HG03439 (cell line): ENCODE results near the gene DRC7.
"Not testable (repeated sequence)": the region's sequence is repeated elsewhere in the genome, so short reads cannot be mapped to it uniquely, and the experiment has no call there.

Experiments
- ATAC-seq: cut with Tn5 transposase; IDR thresholded peaks from one replicate; pipeline ENCODE4 v1.9.1; 2021; ENCODE audit warnings: mild to moderate bottlenecking, moderate library complexity; ENCODE audit not compliant: unreplicated experiment

Gene DRC7

DNA sequence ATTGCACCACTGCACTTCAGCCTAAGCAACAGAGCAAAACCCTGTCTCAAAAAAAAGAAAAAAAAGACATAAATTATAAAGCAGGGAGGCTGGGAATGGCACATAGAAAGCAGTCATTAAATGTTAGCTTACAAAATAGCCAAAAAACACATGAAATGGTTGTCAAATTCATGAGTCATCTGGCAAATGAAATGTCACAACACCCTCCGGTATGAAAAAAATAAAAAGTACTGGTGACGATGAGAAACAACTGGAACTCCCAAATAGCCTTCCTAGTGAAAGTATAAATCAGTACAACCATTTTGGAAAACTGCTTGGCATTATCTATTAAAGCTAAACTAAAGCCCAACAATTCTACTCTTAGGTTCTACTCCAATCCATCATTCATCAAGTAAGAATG lies 37.4 kb downstream of the DRC7 start:
- no peak for ATAC-seq

DNA sequence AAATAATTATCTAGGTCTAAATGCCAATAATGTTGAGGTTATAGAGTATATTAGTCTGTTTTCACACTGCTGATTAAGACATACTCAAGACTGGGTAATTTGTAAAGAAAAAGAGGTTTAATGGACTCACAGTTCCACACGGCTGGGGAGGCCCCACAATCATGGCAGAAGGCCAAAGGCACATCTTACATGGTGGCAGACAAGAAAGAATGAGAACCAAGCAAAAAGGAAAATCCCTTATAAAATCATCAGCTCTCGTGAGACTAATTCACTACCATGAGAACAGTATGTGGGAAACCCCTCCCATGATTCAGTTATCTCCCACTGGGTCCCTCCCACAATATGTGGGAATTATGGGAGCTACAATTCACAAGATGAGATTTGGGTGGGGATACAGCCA lies 38.1 kb downstream of the DRC7 start:
- no peak for ATAC-seq

DNA sequence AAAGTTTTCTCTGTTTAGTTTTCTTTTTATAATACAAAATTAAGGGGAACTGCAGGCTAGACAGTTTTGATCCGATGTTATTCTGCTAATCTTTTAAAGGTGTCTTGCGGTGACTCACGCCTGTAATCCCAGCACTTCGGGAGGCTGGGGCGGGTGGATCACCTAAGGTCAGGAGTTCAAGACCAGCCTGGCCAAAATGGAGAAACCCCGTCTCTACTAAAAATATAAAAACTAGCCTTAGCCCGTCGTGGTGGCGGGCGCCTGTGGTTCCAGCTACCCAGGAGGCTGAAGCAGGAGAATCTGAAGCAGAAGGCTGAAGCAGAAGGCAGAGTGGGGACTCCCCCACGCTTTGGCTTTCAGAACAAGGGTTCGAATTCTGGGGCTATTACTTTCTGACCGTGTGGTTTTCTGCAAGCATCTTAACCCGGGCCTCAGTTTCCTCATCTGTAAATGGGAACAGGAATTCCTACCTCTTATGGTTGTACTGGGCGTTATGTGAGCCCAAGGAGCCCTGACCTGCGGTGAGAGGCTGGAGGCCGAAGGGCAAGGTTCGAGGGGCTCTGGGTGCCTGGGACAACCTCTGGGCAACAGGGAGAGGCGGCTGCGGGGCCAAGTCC lies 39.8 kb downstream of the DRC7 start:
- ATAC-seq, result no peak

DNA sequence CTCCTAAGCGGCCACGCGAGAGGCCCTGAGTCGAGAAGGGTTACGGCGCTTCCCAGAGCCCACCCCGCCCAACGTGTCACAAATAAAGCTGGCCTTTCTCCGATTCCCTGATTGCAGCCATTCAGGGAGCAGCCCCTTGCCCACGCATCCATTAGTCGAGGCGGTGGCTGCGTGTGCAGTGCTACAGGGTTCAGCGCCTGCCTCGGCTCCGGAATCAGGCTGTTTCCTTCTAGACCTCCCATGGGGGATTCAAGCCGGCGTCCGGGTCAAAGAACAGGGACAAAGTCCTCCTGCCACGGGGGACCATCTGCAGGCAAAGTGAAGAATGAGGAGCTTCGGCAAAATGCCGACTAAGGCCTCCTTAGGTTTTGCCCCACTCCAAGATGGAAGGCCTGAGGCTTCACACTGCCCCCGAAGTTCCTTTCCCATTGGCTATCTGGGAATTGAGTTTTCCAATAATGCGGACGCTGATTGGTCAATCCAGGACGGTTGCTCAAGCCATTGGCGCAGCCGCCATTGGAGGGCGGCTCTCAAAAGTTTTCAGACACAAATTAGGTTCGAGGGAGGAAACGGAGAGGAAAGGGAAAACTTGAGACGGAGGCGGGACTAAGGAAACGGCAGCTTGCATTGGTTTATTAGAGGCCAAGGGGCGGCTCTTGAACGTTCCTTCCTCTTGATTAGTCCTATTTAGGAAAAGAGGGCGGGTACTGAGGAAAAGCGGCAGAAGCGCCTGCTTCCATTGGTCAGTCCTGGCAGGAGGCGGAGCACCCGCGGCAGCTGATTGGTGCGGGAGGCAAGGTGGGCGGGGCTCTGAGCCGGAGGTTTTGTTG lies 40.5 kb downstream of the DRC7 start:
- ATAC-seq, result peak; percentile 90

DNA sequence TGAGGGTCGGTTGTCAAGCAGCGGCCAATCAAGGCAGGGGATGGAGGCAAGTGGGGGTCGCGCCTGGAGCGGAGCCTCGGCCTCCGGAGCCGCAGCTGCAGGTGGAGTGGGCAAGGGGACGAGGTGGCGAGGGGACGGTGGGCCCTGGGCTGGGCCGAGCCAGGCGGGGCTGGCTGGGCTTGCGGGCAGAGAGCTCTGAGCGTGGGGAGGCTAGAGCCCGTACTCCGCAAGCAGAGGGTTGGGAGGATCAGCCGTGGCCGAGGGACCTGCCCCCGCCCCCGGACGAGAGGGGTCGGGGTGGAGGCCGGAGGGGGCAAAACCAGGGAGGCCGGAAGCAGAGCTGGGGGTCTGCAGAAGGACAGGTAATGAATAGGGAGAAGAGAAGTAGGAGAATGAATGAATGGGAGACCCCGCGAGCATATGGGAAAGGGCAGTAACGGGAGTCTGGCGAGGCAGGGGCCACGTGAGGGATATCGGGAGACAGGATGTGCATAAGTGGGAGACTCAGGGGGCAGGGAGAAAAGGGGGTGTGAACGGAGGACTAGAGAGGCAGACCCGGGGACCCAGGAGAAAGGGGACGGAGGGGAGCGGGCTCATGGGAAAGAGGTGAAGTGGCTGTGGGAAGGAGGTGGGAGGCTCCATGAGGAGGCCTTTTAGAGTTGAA lies 41.3 kb downstream of the DRC7 start, which contains the start of gene KATNB1:
Gene KATNB1 (plus strand): TSS at position 16 of the 664 bp plus-strand sequence. CDS start 1,474 bp downstream, outside the sequence.
- ATAC-seq, result no peak

DNA sequence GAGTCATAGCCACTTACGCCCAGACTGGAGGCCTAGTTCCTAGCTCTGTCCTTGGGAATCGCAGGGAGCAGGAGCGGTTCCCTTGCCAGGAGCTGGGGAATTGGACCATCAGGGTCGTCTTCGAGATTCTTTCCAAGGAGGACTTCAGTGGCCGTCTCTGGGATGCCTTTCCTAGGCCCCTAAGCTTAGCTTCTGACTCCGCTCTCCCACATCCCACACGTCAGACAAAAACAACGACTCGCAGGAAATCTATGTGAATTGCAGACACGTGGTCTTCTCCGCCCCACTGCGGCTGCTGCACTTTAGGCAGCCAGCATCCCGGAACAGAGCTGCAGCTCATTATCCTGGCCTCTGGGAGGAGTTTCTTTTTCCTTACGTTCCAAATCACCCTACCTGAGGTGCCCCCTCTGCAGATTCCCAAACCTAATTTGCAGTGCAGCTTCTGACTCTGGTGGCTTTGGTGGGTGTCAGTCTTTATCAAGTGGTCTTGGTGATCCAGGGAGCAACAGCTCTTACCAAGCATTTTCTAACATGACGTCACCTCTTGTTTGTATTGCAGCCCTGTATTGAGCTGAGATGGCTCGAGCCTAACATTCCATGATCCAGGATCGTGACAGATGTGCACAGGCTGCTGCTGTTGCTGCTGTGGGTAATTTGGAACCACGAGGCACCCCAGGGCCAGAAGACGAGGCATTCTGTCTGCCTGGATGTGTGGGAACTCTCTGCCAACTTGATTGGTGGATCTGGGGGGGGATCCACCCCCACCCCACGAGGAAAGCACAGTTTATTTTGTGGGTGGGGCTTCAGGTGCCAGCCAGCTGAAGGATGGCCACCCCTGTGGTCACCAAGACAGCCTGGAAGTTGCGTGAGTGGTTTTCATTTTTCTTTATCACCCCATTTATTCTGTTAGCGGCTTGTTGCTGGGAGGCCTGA lies 42.1 kb downstream of the DRC7 start:
- ATAC-seq, result no peak

DNA sequence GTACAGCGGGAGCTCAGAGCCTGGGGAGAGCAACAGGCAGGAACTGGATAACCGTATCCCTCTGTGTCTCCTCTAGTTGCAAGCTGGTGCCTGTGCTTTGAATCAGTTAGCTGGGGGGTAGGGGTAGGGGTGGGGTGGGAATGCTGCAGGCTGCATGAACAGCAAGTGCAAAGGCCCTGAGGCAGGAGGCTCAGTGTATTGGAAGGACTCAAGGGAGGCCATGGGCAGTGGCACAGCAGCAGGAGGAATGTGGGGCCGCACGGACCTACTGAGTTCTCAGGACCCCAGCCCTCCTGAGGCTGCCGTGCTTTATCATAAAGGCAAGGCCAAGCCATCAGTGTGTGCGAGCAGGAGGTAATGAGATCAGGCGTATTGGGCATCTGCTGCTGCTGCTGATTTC lies 44.2 kb downstream of the DRC7 start:
- no peak for ATAC-seq

DNA sequence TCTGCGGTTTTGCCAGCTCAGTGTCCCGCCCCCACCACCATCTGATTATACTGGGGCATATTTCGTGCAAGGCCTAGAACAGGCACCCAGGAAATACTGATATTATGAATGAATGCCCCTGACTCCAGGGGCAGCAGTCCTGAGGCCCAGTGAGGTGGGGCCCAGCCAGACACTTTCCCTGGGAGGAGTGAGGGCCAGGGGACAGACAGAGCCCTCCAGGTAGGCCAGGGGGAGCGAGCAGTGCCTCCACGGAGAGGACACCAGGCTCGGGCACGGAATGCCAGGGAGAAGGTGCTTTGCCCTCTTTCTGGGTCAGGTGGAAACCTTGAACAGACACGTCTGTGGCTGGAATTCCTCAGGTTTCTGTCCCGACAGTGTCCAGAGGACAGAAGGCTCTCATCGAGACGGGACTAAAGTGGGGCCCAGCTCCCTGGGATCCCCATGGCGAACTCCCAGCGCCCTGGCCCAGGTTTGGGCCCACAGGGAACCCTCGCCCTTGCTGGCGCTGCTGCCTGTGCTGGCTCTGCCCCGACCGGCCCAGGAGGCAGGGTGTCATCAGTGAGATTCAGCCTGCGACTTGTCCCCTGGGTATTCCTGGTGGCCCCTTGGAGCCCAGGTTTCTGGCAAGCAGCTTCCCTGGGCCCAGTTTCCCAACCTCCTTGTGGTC lies 45.3 kb downstream of the DRC7 start:
- no peak for ATAC-seq

DNA sequence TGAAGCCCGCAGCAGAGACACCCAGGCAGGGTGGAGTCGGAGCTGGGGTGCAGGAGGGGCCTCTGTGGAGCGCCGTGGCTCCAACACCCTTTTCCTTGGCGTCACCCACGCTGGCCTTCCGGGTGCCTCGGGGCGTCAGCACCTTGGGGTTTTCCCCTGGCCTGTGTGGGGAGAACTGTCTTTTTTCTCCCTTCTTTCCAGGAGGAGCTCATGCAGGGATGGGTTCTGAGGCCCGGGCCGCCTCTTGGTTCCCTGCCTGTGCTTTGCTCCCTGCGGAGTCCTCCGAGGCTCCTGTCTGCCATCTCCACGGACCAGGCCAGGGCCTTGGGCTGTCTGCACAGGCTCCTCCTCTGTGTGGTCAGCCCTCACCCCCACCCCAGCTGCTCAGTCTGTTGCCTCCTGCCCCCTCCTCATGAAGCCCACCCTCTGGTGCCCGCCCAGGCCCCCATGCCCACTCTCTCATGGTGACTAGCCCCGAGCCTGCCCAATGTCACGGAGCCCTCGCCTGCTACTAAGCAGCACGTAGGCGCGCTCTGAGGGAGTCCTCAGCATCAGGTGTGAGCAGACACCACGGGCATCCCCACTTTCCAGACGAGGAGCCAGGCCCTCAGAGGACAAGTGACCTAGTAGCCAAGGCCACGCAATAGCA lies 45.9 kb downstream of the DRC7 start:
- ATAC-seq, result no peak

DNA sequence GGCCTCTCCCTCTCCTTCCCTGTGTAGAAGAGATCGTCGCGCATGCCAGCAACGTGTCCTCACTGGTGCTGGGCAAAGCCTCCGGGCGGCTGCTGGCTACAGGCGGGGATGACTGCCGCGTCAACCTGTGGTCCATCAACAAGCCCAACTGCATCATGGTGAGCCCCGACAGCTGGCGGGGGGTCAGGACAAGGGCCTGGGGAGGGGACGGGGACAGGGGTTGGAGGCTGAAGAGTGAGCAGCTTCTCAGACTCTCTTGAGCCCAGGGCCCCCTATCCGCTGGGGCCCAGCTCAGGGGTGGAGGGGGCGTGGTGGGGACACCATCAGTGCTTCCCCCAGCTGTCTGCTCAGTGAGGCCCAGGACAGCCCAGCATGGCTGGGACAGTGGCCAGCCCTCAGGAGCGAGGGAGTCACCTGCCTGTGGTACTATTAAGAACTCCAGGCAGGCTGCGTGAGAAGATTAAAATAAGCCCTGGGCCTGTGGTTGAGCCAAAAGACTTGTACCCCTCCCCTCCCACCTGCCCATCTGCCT lies 47.1 kb downstream of the DRC7 start:
- no peak for ATAC-seq

DNA sequence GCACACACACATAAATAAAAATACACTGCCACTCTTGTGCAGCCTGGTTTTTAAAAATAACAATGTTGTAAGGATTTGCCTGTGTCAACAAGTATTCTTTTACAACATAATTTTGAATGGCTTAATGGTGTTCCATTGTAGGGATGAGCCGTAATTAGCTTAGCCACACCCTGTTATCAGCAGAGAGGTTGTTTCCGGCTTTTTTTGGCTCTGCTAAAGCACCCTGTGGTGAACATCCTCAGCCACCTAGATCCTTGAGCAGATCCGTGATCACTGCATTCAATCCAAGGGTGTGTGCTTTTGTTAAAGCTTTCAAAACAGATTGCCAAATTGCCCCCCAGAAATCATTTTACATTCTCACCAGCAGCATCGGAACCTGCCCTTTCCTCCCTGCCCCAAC lies 47.9 kb downstream of the DRC7 start:
- ATAC-seq, result no peak

DNA sequence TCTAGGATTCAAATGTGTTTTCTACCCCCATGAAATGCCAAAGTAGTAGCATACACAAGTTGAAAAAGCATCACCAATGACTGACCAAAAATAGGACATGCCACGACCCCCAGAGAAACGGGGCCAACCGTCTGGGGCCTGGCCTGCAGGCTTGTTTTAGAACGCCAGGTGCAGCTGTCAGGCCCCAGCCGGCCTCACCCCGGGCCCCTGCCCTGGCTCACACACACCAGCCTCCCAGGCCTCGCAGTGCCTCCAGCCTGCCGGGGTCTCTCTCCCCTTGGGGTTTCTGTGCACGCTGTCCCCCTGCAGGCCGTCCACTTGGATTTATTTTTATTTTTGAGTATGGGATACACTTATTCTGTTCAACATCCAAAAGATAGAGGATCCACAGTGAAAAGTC lies 48.9 kb downstream of the DRC7 start:
- ATAC-seq, result no peak

DNA sequence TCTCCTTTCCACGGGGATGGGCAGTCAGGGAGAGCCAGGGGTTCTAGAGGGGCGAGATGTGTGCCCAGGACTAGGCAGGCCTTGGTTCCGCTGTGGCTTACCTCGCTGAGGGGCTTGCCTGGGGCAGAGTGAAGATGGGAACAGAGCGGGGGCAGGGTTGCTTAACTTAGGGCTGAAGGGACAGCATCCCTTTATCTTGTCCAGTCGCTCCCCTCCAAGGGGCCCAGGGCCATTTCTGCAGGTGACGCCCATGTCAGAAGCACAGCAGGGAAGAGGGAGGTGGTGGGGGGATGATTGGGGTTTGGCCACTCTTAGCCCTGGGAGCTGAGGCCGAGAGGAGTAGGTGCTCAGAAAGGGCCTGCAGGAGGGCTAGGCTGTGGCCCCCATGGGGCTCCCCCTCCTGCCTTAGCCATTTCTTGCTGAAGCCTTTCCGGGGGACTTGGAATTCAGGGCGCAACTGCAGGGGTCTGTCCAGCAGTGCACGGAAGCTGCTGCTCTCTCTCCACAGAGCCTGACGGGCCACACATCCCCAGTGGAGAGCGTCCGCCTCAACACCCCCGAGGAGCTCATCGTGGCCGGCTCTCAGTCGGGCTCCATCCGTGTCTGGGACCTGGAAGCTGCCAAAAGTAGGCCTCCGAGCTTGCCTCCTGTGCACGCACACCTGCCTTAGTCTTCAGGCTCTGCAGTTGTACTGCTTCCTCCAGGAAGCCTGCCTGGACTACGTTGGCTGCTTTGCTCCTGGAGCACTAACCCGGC lies 49.5 kb downstream of the DRC7 start:
- no peak for ATAC-seq

DNA sequence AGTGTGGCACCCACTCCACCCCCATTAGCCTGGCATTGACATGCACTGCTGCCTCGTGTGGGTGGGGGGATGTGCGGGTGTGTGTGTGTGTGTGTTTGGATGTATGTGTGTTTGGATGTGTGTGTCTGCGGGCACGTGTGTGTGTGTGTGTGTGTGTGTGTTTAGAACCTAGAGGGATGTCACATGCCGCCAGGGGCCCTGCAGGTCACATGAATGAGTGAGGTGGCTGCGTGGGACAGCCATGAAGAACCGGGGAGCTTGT lies 50.0 kb downstream of the DRC7 start:
- ATAC-seq, result no peak

DNA sequence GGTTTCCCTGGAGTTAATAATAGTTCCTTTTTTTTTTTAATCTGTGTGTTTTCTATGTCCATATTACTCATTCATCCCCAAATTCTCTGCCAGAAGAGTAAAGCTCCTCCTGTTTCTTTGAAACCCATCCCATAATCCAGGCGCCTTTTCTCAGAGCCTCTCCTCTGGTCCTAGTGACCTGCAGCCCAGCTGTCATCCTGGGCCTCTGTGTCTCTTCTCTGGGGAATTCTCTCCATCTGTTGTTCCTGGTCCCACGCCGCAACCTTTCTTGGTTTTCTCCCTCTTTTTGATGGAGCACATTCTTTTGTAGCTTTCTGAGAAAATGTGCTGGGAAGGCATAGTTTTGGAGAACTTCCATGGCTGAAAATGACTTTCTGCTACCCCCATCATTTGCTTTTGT lies 51.2 kb downstream of the DRC7 start:
- no peak for ATAC-seq

DNA sequence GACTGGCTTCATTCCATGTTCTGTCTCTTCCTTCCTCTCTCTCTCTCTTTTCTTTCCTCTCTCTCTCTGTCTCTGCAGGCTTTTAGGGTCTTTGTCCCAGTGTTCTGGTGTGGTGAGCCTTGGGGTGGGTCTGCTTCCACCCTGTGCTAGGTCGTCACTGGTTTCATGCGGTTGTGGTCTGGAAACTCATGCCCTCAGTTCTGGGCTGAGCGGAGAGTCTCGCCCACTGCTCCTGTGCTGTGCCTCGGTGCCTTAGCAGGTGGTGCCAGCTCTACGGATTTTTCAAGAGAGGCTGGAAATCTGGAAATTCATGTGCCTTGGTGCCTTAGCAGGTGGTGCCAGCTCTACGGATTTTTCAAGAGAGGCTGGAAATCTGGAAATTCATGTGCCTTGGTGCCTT lies 51.7 kb downstream of the DRC7 start:
- ATAC-seq, result not testable (repeated sequence)

DNA sequence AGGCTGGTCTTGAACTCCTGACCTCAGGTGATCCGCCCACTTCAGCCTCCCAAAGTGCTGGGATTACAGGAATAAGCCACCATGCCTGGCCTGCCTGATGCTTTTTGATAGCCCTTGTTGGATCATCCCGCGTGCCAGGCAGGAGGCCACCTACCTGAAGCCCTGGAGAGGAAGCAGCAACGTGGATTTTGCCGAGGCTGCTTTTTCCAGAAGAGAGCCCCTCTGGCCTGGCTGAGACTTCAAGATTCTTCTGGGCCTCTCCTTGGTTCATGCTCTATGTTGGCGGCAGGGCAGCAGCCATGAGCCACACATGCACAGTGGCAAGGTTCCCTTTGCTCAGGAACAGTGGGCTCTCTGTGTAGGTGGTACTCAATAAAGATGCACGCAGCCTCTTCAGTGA lies 52.5 kb downstream of the DRC7 start:
- ATAC-seq, result no peak

DNA sequence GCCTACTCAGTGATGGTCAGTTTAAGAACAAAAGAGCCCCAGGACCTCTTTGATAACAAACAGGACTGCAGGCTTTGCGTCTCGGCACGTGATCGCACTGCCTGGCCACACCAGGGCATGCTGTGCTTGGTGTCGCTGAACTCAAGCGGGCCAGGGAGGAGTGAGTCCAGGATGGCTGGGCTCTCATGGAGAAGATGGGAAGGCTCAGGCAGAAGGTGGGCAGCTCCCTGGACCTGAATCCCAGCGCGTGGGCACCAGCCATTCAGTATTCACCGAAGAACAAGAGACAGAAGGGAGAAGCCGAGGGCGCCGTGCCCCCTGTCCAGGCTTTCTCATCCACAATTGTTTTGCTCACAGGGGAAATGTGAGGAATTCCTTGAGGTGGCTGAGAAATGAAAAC lies 52.9 kb downstream of the DRC7 start:
- ATAC-seq, result no peak

DNA sequence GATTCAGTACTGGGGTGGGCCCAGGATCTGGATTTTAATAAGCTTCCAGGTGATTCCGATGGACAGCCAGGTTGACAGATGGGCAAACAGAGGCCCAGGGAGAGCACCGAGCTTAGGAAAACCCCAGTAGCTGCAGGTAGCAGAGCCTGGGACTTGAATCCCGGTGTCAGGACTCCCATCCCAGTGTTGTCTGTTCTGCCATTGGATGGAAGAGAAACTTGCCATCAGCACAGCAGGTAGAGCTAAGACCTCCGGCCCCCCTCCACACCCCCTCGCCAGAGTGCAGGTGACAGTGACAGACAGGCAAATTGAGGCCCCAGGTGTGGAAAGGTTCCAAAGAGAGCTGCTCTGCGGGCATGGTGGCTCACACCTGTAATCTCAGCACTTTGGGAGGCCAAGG lies 53.4 kb downstream of the DRC7 start:
- no peak for ATAC-seq
